ENCODE measurements around the gene VDAC2. TPM values are rescaled to one million over a fixed set of nuclear protein-coding genes. Genes with fewer than 3 reads are reported as not detected.
A peak's percentile ranks its signal among the peaks of the same experiment; 100 is the strongest.
"Not testable (repeated sequence)": the region's sequence is repeated elsewhere in the genome, so short reads cannot be mapped to it uniquely, and the experiment has no call there.

The VDAC2 gene
- total RNA-seq, 1 donor from 2014 or later, result 14.4 TPM

GRCh38 chr10:75181073-75181472 lies 29.5 kb upstream of the VDAC2 start:
- Histone ChIP-seq H3K4me3 (no peak overlapping the region), H3K27ac (peak overlapping the region; percentile 59 to 60), H3K9me3 (no peaks in the 10 kb centered on the region), H3K4me1 (peaks cover 0 to 14% of the 10 kb centered on the region in 2 donors), H3K27me3 (no peaks in the 10 kb centered on the region), H3K36me3 (no peaks in the 10 kb centered on the region)
- TF ChIP-seq, protein P1, sequence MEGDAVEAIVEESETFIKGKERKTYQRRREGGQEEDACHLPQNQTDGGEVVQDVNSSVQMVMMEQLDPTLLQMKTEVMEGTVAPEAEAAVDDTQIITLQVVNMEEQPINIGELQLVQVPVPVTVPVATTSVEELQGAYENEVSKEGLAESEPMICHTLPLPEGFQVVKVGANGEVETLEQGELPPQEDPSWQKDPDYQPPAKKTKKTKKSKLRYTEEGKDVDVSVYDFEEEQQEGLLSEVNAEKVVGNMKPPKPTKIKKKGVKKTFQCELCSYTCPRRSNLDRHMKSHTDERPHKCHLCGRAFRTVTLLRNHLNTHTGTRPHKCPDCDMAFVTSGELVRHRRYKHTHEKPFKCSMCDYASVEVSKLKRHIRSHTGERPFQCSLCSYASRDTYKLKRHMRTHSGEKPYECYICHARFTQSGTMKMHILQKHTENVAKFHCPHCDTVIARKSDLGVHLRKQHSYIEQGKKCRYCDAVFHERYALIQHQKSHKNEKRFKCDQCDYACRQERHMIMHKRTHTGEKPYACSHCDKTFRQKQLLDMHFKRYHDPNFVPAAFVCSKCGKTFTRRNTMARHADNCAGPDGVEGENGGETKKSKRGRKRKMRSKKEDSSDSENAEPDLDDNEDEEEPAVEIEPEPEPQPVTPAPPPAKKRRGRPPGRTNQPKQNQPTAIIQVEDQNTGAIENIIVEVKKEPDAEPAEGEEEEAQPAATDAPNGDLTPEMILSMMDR (IDR thresholded peaks at IDR 0.05), result no peak
- intact Hi-C loops (cut with DNase I), result no loop called here
- no peak for DNase-seq (ENCODE audit: low spot score in 2 of 2)

GRCh38 chr10:75186310-75186709 lies 24.3 kb upstream of the VDAC2 start:
- no peak overlapping the region for H3K4me3 ChIP-seq
- intact Hi-C loops (cut with DNase I), result no loop called here
- H3K9me3 ChIP-seq, result no peaks in the 10 kb centered on the region
- H3K36me3 ChIP-seq, result no peaks in the 10 kb centered on the region
- no peak for DNase-seq (ENCODE audit: low spot score in 2 of 2)
- no peaks in the 10 kb centered on the region for H3K27me3 ChIP-seq
- no peak overlapping the region for H3K27ac ChIP-seq
- TF ChIP-seq, protein P1 (IDR thresholded peaks at IDR 0.05), result no peak
- peaks cover 0 to under 1% of the 10 kb centered on the region in 2 donors for H3K4me1 ChIP-seq

DNA sequence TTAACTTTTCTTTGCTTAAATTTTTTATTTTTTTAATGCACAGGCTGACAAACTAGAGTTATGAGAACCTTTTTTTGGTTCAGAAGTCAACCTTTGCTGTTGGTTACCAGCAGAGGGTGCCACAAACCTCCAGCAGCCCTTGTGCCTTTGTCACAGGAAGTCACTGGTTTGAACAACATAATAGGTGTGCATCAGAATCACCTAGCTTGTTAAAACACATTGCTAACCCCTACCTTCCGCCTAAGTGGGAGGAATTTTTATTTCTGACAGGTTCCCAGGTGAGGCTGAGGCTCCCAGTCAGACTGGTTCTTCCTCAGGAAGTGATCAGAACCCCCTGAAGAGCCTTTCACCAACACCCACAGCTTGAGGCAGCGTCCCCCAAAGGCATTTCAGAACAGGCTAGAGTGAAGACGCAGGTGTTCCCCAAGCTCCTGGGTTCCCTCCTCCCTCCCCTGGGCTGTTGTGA lies 22.6 kb upstream of the VDAC2 start:
- Histone ChIP-seq H3K27ac (no peak overlapping the region), H3K4me1 (peaks cover 0 to 8% of the 10 kb centered on the region in 2 donors), H3K27me3 (no peaks in the 10 kb centered on the region), H3K4me3 (no peak overlapping the region), H3K9me3 (no peaks in the 10 kb centered on the region), H3K36me3 (no peaks in the 10 kb centered on the region)
- no peak for DNase-seq (ENCODE audit: low spot score in 2 of 2)
- TF ChIP-seq, protein P1 (IDR thresholded peaks at IDR 0.05), result peak; percentile 47 to 71 (median 55)
- intact Hi-C loops (cut with DNase I), result loop anchor here (1.0 to 2.0 kb wide), 3 partner anchors 23 to 47 kb away; partner anchors contain the start of genes COMTD1 and VDAC2

DNA sequence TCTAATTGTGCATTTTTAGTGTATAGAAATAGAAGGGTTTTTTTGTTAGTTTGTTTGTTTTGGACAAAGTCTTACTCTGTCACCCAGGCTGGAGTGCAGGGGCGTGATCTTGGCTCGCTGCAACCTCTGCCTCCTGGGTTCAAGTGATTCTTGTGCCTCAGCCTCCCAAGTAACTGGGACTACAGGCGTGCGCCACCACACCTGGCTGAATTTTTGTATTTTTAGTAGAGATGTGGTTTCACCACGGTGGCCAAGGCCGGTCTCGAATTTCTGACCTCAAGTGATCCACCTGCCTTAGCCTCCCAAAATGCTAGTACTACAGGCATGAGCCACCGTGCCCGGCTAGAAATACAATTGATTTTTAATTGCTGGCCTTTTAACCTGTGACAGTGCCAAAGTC lies 22.1 kb upstream of the VDAC2 start:
- H3K4me3 ChIP-seq; H3K9me3 ChIP-seq; H3K4me1 ChIP-seq; DNase-seq (ENCODE audit: low spot score in 2 of 2); H3K36me3 ChIP-seq; H3K27ac ChIP-seq; H3K27me3 ChIP-seq: not testable (repeated sequence)
- intact Hi-C loops (cut with DNase I), result loop anchor here (1.0 to 2.0 kb wide), 3 partner anchors 22 to 46 kb away; partner anchors contain the start of genes COMTD1 and VDAC2

GRCh38 chr10:75189266-75190096 lies 21.1 kb upstream of the VDAC2 start:
- H3K36me3 ChIP-seq, result no peaks in the 10 kb centered on the region
- TF ChIP-seq, protein P1 (IDR thresholded peaks at IDR 0.05), result no peak
- no peaks in the 10 kb centered on the region for H3K27me3 ChIP-seq
- H3K9me3 ChIP-seq, result no peaks in the 10 kb centered on the region
- H3K4me1 ChIP-seq, result peaks cover 0 to 8% of the 10 kb centered on the region in 2 donors
- H3K4me3 ChIP-seq, result no peak overlapping the region
- H3K27ac ChIP-seq, result no peak overlapping the region
- intact Hi-C loops (cut with DNase I), result loop anchor here (2.0 kb wide), 2 partner anchors 21 to 45 kb away; partner anchors contain the start of genes COMTD1 and VDAC2
- DNase-seq (ENCODE audit: low spot score in 2 of 2), result no peak

Measured in ascending aorta (tissue), 2 donors.